HCT116 (cell line): Measurements from ENCODE around the gene HMCN2.

Experiments
- CEBPB ChIP-seq: IDR thresholded peaks from 2 replicates; pipeline ENCODE4 v1.6.1; 2012; ENCODE audit warnings: low read depth
- EZH2 ChIP-seq: fragments of 200-600 bp; sonication (generic); IDR thresholded peaks from 2 replicates; pipeline ENCODE4 v1.6.1; 2017; ENCODE audit warnings: antibody characterized with exemption, mixed run types
- POLR2A ChIP-seq: IDR thresholded peaks from 2 replicates; pipeline ENCODE4 v1.7.0; 2011; ENCODE audit warnings: borderline replicate concordance; ENCODE audit not compliant: insufficient read depth, insufficient read length; ENCODE audit errors: extremely low read depth
- SP1 ChIP-seq: IDR thresholded peaks from 2 replicates; pipeline ENCODE4 v1.6.1; 2012; ENCODE audit warnings: low read depth
- ZFX ChIP-seq: fragments of 450-650 bp; IDR thresholded peaks from 2 replicates; pipeline ENCODE4 v1.6.1; 2017
- TF ChIP-seq, protein P1 (sequence below): IDR thresholded peaks from 2 replicates; pipeline ENCODE4 v1.6.1; 2012; ENCODE audit warnings: low read depth
- TF ChIP-seq, protein P2 (sequence below), 3 experiments: fragments of 200-600 bp in 1 of 3; sonication (generic) in 1 of 3; IDR thresholded peaks in 2 of 3; conservative IDR thresholded peaks in 1 of 3; 2 replicates each; pipeline ENCODE4 v1.5.1; 2012 to 2017; ENCODE audit warnings: low read depth in 2 of 3, low read length in 2 of 3, antibody characterized with exemption in 1 of 3, borderline replicate concordance in 1 of 3, control low read depth in 1 of 3, mild to moderate bottlenecking in 1 of 3, mixed read lengths in 1 of 3, mixed run types in 1 of 3, moderate library complexity in 1 of 3; ENCODE audit not compliant: insufficient read depth in 1 of 3
- TF ChIP-seq, protein P3 (sequence below): IDR thresholded peaks from 2 replicates; pipeline ENCODE4 v1.6.1; 2012

- TF ChIP-seq, protein P1, sequence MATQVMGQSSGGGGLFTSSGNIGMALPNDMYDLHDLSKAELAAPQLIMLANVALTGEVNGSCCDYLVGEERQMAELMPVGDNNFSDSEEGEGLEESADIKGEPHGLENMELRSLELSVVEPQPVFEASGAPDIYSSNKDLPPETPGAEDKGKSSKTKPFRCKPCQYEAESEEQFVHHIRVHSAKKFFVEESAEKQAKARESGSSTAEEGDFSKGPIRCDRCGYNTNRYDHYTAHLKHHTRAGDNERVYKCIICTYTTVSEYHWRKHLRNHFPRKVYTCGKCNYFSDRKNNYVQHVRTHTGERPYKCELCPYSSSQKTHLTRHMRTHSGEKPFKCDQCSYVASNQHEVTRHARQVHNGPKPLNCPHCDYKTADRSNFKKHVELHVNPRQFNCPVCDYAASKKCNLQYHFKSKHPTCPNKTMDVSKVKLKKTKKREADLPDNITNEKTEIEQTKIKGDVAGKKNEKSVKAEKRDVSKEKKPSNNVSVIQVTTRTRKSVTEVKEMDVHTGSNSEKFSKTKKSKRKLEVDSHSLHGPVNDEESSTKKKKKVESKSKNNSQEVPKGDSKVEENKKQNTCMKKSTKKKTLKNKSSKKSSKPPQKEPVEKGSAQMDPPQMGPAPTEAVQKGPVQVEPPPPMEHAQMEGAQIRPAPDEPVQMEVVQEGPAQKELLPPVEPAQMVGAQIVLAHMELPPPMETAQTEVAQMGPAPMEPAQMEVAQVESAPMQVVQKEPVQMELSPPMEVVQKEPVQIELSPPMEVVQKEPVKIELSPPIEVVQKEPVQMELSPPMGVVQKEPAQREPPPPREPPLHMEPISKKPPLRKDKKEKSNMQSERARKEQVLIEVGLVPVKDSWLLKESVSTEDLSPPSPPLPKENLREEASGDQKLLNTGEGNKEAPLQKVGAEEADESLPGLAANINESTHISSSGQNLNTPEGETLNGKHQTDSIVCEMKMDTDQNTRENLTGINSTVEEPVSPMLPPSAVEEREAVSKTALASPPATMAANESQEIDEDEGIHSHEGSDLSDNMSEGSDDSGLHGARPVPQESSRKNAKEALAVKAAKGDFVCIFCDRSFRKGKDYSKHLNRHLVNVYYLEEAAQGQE = no peak
- TF ChIP-seq POLR2A (no peak), CEBPB (no peak), SP1 (no peak), ZFX (no peak), EZH2 (no peak)
- TF ChIP-seq, protein P2, sequence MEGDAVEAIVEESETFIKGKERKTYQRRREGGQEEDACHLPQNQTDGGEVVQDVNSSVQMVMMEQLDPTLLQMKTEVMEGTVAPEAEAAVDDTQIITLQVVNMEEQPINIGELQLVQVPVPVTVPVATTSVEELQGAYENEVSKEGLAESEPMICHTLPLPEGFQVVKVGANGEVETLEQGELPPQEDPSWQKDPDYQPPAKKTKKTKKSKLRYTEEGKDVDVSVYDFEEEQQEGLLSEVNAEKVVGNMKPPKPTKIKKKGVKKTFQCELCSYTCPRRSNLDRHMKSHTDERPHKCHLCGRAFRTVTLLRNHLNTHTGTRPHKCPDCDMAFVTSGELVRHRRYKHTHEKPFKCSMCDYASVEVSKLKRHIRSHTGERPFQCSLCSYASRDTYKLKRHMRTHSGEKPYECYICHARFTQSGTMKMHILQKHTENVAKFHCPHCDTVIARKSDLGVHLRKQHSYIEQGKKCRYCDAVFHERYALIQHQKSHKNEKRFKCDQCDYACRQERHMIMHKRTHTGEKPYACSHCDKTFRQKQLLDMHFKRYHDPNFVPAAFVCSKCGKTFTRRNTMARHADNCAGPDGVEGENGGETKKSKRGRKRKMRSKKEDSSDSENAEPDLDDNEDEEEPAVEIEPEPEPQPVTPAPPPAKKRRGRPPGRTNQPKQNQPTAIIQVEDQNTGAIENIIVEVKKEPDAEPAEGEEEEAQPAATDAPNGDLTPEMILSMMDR (IDR thresholded peaks at IDR 0.05 in 2 of 3, conservative IDR thresholded peaks at IDR 0.05 in 1 of 3; ENCODE audit: borderline replicate concordance in 1 of 3, insufficient read depth in 1 of 3, low read depth in 2 of 3, low read length in 2 of 3) = peak in 2 of 3 experiments; percentile 37 to 43; a peak in 3 of 6 replicates
- TF ChIP-seq, protein P3, sequence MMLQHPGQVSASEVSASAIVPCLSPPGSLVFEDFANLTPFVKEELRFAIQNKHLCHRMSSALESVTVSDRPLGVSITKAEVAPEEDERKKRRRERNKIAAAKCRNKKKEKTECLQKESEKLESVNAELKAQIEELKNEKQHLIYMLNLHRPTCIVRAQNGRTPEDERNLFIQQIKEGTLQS = no peak
Measured at GRCh38 chr9:130320723-130321481, 55.3 kb downstream of the HMCN2 start.
